ENCODE measurements around the gene RAI1.

The RAI1 gene

GRCh38 chr17:17793378-17794214 is 112.3 kb downstream of the RAI1 start:
- peak overlapping the region; percentile 21 for H3K4me3 Mint-ChIP-seq

DNA sequence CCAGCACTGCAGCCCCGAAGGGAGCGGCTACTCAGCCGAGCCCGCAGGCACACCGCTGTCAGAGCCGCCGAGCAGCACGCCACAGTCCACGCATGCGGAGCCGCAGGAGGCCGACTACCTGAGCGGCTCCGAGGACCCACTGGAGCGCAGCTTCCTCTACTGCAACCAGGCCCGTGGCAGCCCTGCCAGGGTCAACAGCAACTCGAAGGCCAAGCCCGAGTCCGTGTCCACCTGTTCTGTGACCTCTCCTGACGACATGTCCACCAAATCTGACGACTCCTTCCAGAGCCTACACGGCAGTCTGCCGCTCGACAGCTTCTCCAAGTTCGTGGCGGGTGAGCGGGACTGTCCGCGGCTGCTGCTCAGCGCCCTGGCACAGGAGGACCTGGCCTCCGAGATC is 113.1 kb downstream of the RAI1 start:
- Mint-ChIP-seq H3K27me3 (no peaks in the 10 kb centered on the region), H3K36me3 (ENCODE audit: low read depth) (peaks cover 9% of the 10 kb centered on the region), H3K9me3 (no peaks in the 10 kb centered on the region), H3K27ac (no peak overlapping the region), H3K4me3 (no peak overlapping the region), H3K4me1 (peaks cover 23% of the 10 kb centered on the region)
- DNase-seq (no peak), ATAC-seq (no peak)

More at GRCh38 chr17:17793378-17794214, 112.3 kb downstream of the RAI1 start:
- Mint-ChIP-seq H3K9me3 (no peaks in the 10 kb centered on the region), H3K4me1 (peaks cover 23% of the 10 kb centered on the region), H3K36me3 (ENCODE audit: low read depth) (peaks cover 9% of the 10 kb centered on the region), H3K27ac (no peak overlapping the region), H3K27me3 (no peaks in the 10 kb centered on the region)
- no peak for ATAC-seq
- no peak for DNase-seq

- no peaks in the 10 kb centered on the region for H3K9me3 Mint-ChIP-seq
These were observed 114.0 kb downstream of the RAI1 start for GRCh38 chr17:17795296-17795695.

DNA sequence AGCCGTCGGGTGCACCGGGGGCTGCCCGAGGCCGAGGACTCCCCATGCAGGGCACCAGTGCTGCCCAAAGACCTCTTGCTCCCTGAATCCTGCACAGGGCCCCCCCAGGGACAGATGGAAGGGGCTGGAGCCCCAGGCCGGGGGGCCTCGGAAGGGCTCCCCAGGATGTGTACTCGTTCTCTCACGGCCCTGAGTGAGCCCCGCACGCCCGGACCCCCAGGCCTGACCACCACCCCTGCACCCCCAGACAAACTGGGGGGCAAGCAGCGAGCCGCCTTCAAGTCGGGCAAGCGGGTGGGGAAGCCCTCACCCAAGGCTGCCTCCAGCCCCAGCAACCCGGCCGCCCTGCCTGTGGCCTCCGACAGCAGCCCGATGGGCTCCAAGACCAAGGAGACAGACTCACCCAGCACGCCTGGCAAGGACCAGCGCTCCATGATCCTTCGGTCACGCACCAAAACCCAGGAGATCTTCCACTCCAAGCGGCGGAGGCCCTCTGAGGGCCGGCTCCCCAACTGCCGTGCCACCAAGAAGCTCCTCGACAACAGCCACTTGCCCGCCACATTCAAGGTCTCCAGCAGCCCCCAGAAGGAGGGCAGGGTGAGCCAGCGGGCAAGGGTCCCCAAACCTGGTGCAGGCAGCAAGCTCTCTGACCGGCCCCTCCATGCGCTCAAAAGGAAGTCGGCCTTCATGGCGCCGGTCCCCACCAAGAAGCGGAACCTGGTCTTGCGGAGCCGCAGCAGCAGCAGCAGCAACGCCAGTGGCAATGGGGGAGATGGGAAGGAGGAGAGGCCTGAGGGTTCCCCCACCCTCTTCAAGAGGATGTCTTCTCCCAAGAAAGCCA is 114.9 kb downstream of the RAI1 start:
- H3K27me3 Mint-ChIP-seq: no peaks in the 10 kb centered on the region
- no peak overlapping the region for H3K4me3 Mint-ChIP-seq
- ATAC-seq (no peak), DNase-seq (no peak)
- peaks cover 9% of the 10 kb centered on the region for H3K36me3 Mint-ChIP-seq (ENCODE audit: low read depth)
- no peak overlapping the region for H3K27ac Mint-ChIP-seq
- peaks cover 23% of the 10 kb centered on the region for H3K4me1 Mint-ChIP-seq
- no peaks in the 10 kb centered on the region for H3K9me3 Mint-ChIP-seq

More at GRCh38 chr17:17795296-17795695, 114.0 kb downstream of the RAI1 start:
- DNase-seq: no peak
- Mint-ChIP-seq H3K4me1 (peaks cover 23% of the 10 kb centered on the region), H3K36me3 (ENCODE audit: low read depth) (peaks cover 9% of the 10 kb centered on the region), H3K27me3 (no peaks in the 10 kb centered on the region), H3K4me3 (no peak overlapping the region), H3K27ac (no peak overlapping the region)
- ATAC-seq: no peak

DNA sequence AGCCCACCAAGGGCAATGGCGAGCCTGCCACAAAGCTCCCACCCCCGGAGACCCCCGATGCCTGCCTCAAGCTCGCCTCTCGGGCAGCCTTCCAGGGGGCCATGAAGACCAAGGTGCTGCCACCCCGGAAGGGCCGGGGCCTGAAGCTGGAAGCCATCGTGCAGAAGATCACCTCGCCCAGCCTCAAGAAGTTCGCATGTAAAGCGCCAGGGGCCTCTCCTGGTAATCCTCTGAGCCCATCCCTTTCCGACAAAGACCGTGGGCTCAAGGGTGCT is 115.5 kb downstream of the RAI1 start:
- H3K9me3 Mint-ChIP-seq: no peaks in the 10 kb centered on the region
- H3K27me3 Mint-ChIP-seq: no peaks in the 10 kb centered on the region
- H3K27ac Mint-ChIP-seq: no peak overlapping the region
- DNase-seq: no peak
- no peak for ATAC-seq
- peaks cover 21% of the 10 kb centered on the region for H3K4me1 Mint-ChIP-seq
- no peak overlapping the region for H3K4me3 Mint-ChIP-seq
- H3K36me3 Mint-ChIP-seq (ENCODE audit: low read depth): peaks cover 9% of the 10 kb centered on the region

- no peaks in the 10 kb centered on the region for H3K9me3 Mint-ChIP-seq
- no peak overlapping the region for H3K27ac Mint-ChIP-seq
These were observed 116.0 kb downstream of the RAI1 start for GRCh38 chr17:17797119-17797809.

GRCh38 chr17:17798010-17798556 is 116.8 kb downstream of the RAI1 start:
- peaks cover 8% of the 10 kb centered on the region for H3K4me1 Mint-ChIP-seq
- ATAC-seq: no peak
- no peaks in the 10 kb centered on the region for H3K9me3 Mint-ChIP-seq
- no peak for DNase-seq
- no peak overlapping the region for H3K4me3 Mint-ChIP-seq
- H3K27ac Mint-ChIP-seq: no peak overlapping the region
- no peaks in the 10 kb centered on the region for H3K27me3 Mint-ChIP-seq
- peaks cover 9% of the 10 kb centered on the region for H3K36me3 Mint-ChIP-seq (ENCODE audit: low read depth)

More at GRCh38 chr17:17797119-17797809, 116.0 kb downstream of the RAI1 start:
- ATAC-seq: no peak
- Mint-ChIP-seq H3K4me1 (peaks cover 15% of the 10 kb centered on the region), H3K27me3 (no peaks in the 10 kb centered on the region), H3K36me3 (ENCODE audit: low read depth) (peaks cover 9% of the 10 kb centered on the region), H3K4me3 (no peak overlapping the region)
- no peak for DNase-seq

- ATAC-seq (no peak), DNase-seq (no peak)
- Mint-ChIP-seq H3K27ac (no peak overlapping the region), H3K4me1 (peaks cover 4% of the 10 kb centered on the region), H3K4me3 (no peak overlapping the region), H3K9me3 (no peaks in the 10 kb centered on the region), H3K27me3 (no peaks in the 10 kb centered on the region), H3K36me3 (ENCODE audit: low read depth) (peaks cover 9% of the 10 kb centered on the region)
These were observed 117.5 kb downstream of the RAI1 start for GRCh38 chr17:17798573-17799255.

- H3K36me3 Mint-ChIP-seq (ENCODE audit: low read depth): peaks cover 7% of the 10 kb centered on the region
- DNase-seq: no peak
- no peaks in the 10 kb centered on the region for H3K9me3 Mint-ChIP-seq
- H3K4me1 Mint-ChIP-seq: no peaks in the 10 kb centered on the region
- no peak for ATAC-seq
- H3K27ac Mint-ChIP-seq: no peak overlapping the region
- no peaks in the 10 kb centered on the region for H3K27me3 Mint-ChIP-seq
- no peak overlapping the region for H3K4me3 Mint-ChIP-seq
These were observed 119.3 kb downstream of the RAI1 start for GRCh38 chr17:17800504-17801021.

GRCh38 chr17:17801800-17802481 is 120.7 kb downstream of the RAI1 start:
- no peaks in the 10 kb centered on the region for H3K9me3 Mint-ChIP-seq
- no peaks in the 10 kb centered on the region for H3K27me3 Mint-ChIP-seq
- H3K36me3 Mint-ChIP-seq (ENCODE audit: low read depth): peaks cover 7% of the 10 kb centered on the region
- H3K4me3 Mint-ChIP-seq: no peak overlapping the region
- H3K27ac Mint-ChIP-seq: no peak overlapping the region
- DNase-seq (no peak), ATAC-seq (no peak)
- no peaks in the 10 kb centered on the region for H3K4me1 Mint-ChIP-seq

DNA sequence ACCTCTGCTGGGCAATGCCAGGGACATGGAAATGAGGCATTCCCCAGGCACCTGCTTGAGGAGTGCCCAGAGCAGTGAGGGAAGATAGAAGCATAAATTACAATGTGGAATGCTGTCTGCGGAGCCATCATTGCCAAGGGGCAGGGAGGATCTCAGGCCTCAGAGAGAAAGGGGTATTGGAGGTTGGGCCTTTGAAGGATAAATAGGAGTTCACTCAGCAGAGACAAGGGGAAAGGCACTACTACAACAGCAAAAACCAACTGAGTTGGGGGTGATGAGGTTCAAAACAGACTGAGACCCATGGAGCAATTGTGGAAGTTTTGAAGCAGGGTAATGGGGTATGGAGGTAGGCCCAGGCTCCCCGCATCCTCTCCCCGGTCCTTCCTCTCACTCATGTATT is 122.7 kb downstream of the RAI1 start:
- H3K27ac Mint-ChIP-seq: no peak overlapping the region
- DNase-seq (no peak), ATAC-seq (no peak)
- no peaks in the 10 kb centered on the region for H3K27me3 Mint-ChIP-seq
- H3K9me3 Mint-ChIP-seq: no peaks in the 10 kb centered on the region
- H3K4me1 Mint-ChIP-seq: peaks cover 6% of the 10 kb centered on the region
- H3K4me3 Mint-ChIP-seq: no peak overlapping the region
- peaks cover 3% of the 10 kb centered on the region for H3K36me3 Mint-ChIP-seq (ENCODE audit: low read depth)

DNA sequence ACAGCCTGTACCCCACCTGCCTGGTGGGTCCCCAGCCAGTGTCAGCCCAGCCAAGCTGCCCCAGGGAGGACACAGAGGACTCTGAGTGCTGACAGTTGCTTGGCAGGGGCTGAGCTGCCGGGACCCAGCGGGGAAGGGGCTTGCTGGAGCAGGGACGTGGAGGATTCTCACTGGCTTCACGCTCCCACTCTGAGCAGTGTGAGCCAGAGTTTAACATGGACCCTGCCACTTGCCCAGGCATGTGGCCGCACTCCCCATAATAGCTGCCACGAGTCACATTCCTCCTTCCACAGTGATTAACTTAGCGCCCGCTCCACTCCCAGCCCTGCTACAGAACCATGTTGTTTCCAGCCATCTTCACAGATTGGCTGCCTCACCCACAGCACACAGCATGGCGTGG is 124.3 kb downstream of the RAI1 start:
- H3K27ac Mint-ChIP-seq: no peak overlapping the region
- H3K27me3 Mint-ChIP-seq: no peaks in the 10 kb centered on the region
- H3K4me1 Mint-ChIP-seq: peaks cover 9% of the 10 kb centered on the region
- ATAC-seq: no peak
- DNase-seq: no peak
- peaks cover 3% of the 10 kb centered on the region for H3K36me3 Mint-ChIP-seq (ENCODE audit: low read depth)
- no peaks in the 10 kb centered on the region for H3K9me3 Mint-ChIP-seq
- no peak overlapping the region for H3K4me3 Mint-ChIP-seq

GRCh38 chr17:17806035-17806434 is 124.8 kb downstream of the RAI1 start:
- peaks cover 9% of the 10 kb centered on the region for H3K4me1 Mint-ChIP-seq
- no peaks in the 10 kb centered on the region for H3K9me3 Mint-ChIP-seq
- no peak overlapping the region for H3K4me3 Mint-ChIP-seq
- no peaks in the 10 kb centered on the region for H3K27me3 Mint-ChIP-seq
- no peak for ATAC-seq
- no peak for DNase-seq
- H3K36me3 Mint-ChIP-seq (ENCODE audit: low read depth): peaks cover 3% of the 10 kb centered on the region
- no peak overlapping the region for H3K27ac Mint-ChIP-seq

Measured in activated naive CD8-positive, alpha-beta T cell treated with anti-CD3 and anti-CD28 coated beads, Interleukin-2, amount 50 U/mL, for 24 hours (primary cell).